ENCODE results near the gene SIAH1.
"Not testable (repeated sequence)": the region's sequence is repeated elsewhere in the genome, so short reads cannot be mapped to it uniquely, and the experiment has no call there.

Gene SIAH1

DNA sequence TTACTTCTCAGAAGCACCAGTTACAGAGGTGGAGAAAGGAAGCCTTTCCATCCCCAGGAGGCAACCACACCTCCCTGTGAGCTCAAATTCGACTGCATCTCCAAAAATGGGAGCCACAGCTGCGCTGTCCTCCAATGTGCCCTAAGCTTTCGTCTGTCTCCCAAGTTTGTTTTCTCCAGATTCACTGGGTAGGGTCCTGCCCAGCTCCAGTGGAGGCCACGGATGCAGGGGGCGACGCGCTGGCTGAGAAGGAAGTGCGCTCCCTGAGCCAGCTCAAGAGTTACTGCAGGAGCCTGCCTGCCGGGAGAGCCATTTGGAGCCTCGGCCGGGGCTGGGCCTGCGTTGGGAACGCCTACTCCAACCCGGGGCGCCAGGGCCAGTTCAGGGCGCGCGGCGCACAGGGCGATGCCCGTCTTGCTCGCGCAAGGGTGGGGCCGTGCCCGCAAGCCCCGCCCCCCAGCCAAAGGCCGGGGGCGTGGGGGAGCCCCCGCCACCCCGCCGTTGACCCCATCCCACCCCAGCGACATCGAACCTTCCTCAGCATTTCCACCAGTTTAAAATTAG is 19.5 kb downstream of the SIAH1 start:
- peak; percentile 95 to 96 for ATAC-seq

- no peak for ATAC-seq
These were observed 20.1 kb downstream of the SIAH1 start for GRCh38 chr16:48365025-48365600.

DNA sequence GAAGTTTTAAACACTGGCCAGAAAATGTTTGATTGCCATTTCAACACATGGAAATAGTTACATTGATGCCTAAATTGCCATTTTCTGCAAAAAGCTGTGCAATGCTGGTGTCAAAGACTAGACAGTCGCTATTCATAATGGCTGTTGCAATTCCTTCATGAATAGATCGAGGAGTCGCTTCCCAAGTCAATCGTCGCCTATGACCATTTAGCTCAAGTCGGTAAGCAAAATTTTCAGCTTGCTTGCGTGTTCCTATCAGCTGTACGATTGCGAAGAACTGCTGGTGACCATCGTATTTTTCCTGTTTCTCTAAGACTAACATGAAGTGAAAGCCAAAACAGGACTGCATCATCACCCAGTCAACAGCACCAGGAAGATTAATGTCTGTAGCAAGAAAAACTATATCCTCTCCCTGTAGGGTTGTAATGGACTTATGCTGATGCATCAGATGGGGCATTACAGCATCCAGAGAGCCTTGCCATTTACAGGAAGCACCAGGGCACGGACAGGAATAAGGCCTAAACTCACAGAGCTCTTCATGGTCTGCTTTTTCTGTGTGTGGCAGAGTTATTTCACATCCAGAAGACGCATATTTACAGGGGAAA is 23.6 kb downstream of the SIAH1 start:
- no peak for ATAC-seq

- ATAC-seq, result no peak
These were observed 24.2 kb downstream of the SIAH1 start for GRCh38 chr16:48361012-48361411.

DNA sequence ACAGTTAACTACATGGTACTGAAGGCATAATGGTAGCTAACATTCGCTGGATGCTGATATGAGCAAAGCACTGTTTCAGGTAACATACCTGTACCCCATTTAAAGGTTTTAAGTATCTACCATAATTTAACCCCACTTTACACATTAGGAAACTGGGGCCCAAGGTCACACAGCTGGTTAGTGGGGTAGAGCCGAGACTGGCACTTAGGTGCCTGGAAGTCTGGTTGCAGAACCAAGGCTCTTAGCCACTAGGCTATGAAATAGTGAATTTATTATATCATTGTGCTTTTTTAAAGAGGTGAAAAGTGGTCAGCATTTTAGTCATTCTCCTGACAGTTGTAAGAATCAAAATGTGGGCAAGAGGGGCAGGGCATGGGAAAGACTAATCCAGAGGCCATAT is 25.2 kb downstream of the SIAH1 start:
- no peak for ATAC-seq

DNA sequence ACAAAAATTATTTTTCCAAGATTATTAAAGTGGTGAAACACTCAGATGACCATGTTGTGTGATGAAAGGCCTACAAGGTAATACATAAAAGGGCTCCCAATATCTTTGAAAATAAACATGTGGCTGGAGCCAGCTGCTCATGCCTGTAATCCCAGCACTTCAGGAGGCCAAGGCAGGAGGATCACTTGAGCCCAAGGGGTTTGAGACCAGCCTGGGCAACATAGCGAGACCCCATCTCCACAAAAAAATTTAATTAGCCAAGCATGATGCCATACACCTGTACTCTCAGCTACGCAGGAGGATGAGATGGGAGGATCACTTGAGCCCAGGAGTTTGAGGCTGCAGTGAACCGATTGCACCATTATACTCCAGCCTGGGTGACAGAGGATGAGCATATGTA is 26.8 kb downstream of the SIAH1 start:
- no peak for ATAC-seq

DNA sequence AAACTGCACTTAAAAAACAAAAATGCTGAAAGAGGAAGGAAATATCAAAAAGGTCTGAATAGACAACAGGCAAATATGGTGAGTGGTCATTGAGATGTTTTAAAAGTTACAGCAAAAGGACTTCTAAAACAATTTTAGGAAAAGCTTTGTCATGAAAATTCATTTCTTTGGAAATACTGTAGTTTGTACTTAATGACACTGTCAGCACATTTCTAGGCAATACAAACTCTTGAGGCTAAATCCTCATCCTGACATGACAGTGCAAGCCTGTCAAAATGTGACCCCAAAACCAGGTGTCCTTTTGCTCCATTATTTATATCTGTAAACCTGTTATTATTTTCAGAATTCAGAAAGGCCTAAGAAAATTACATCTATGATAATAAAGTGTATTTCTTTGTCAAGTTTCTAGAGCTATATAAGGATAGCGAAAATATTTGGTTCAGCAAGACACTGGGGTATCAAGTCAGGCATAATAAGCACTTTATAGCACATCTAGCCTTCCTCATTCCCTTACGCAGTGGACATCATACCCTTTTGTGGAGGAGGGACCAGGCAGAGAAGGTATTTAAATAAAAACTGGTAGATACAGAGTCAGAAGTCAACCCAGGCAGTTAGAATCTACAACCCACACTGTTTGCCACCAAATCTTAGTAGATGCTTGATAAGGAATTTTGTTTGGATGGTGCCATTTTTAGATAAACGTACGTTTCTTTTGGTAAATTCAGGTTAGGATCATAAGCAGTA is 28.4 kb downstream of the SIAH1 start:
- no peak for ATAC-seq

GRCh38 chr16:48354877-48355855 is 30.0 kb downstream of the SIAH1 start:
- ATAC-seq, result no peak

DNA sequence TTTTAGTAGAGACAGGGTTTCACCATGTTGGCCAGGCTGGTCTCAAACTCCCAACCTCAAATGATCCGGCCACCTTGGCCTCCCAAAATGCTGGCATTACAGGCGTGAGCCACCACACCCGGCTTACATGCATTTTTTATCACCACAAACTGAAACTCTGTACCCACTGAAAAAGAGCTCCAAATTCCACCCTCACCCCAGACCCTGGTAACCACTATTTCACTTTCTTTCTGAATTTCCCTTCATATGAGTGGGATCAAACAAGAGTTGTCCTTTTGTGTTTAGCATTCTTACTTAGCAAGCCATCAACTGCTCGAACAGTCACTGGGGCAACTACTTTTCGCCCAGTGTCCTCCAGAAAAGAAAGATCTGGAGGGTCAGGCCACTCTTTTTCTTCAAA is 30.8 kb downstream of the SIAH1 start:
- not testable (repeated sequence) for ATAC-seq

GRCh38 chr16:48353565-48354163 is 31.5 kb downstream of the SIAH1 start:
- ATAC-seq, result peak; percentile 83 to 88

DNA sequence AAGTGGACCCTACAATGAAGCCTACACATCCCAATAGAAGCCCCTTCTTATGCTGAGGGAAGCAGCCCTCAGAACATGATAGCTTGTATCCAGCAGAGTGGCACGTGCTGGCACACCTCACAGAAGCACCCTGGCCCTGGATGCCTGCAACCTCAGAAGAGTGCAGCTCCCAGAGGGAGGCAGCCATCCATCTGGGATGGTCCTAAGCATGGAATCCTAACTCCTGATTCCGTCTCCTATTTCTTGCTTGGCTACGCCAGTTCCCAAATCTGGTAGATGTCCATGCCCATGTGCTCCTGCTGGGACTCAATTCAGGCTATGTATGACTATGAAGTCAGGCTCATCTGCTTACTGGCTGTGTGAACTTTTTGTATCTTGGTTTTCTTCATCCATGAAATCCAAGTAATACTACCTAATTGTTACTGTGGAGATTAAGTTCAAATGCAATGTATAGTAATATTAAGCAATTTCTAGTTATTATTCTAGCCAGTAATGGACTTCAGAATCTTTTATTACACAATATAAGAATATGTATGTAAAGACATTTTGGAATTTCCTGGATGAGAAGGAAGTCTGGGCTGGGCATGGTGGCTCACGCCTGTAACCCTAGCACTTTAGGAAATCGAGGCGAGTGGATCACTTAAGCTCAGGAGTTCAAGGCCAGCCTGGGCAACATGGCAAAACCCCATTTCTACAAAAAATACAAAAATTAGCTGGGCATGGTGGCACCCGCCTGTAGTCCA is 32.4 kb downstream of the SIAH1 start:
- ATAC-seq, result no peak

- peak; percentile 39 to 57 for ATAC-seq
These were observed 34.5 kb downstream of the SIAH1 start for GRCh38 chr16:48350736-48351135.

DNA sequence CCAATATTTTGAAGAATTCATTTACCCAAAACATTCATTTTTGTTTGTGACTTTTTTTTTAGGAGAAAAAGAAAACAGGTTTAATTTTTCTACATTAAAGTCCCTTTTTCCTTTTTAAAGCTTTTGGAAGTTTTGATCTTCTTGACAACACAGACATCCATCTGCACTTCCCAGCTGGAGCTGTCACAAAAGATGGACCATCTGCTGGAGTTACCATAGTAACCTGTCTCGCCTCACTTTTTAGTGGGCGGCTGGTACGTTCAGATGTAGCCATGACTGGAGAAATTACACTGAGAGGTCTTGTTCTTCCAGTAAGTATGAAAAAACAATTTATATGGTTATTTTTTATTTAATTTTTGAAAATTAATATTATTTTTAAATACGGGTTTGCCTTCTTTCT is 37.2 kb downstream of the SIAH1 start:
- ATAC-seq, result no peak

- no peak for ATAC-seq
These were observed 37.9 kb downstream of the SIAH1 start for GRCh38 chr16:48347191-48347865.

DNA sequence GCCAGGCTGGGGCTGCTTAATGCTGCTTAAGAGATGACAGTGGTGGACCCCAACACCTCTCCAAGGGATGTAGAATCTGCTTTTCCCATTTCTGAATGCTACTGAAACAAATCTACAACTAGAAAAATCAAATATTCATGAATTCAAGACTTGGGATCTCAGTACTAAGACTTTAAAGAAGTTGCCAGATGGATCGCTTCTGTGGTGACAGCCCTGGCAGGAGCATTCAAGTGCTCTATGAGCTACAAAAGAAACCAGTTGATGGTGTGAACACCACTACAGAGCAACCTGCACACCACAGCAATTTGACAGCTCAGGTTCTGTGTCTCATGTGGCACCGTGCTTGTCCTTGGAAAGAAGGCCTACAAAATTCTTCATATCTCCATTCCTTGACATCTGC is 42.6 kb downstream of the SIAH1 start:
- no peak for ATAC-seq

DNA sequence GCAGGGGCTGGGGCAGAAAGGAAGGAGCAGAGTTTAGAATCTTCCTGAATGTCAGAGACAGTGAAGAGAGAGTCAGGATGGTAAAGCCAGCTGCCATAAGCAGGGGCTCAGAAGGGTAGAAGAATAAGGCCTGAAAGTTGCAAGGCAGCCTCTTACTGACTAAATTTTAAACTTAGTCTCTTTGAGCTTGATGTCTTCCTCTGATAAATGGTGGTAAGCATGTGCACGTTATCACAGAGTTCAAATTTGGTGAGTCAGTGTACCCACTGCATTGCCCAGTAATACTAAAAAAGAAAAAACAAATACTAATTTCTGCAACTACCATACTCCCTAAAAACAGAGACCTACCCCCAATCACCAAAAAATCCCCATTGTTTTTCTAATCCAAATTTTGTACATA is 45.2 kb downstream of the SIAH1 start:
- ATAC-seq, result peak; percentile 41 to 46

DNA sequence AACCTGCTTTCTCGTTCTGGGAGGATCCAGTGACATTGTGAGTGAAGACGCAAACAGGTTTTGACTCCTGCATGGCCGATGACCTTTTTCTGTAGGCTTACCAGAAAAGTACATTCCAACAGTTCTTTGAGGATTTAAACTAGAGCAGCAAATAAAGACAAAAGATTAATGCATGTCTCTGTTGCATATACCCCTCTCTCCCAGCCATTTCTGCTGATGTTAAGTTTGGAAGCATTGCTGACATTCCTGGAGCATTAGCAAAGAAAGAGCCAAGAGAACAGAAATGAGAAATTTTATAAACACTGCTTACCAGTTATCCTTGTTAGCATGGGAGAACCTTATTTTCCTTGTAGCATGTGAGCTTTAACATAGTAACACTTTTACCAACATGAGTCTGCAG is 49.3 kb downstream of the SIAH1 start:
- no peak for ATAC-seq

DNA sequence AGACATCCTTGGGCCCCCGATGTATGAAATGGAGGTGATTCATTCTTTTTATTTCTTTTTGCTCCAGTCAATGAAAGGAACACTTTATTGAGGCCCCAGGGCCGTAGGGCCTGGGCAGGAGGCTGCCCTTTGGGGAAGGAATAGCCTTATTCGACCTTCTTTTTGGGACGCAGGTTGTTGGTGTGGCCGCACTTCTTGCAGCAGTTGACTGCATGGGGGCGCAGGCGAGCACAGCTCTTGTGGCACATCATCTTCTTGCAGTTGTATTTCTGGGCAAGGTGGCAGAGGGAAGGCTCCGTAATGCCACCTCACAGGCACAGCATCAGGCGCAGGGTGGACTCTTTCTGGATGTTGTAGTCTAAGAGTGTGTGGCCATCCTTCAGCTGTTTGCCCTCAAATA is 50.9 kb downstream of the SIAH1 start:
- no peak for ATAC-seq

DNA sequence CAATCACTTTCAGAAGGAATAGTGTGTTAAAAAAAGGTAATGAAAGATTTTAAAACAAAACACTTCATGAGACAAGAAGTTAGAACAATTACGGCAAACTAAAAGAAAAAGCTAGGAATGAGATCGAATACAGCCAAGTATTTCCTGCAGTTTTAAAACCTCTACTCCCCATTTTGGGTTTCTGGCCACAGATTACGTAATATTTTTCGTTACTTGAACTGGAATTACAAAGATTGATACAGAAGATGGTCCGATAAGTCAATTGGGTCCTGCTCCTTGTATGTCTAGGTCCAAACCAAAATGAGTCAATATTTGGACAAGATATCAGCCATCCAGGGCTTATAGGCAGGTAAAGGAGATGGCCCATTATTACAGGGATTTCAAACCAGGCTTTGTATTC is 52.2 kb downstream of the SIAH1 start:
- ATAC-seq, result no peak

GRCh38 chr16:48330841-48331192 is 54.4 kb downstream of the SIAH1 start:
- no peak for ATAC-seq

DNA sequence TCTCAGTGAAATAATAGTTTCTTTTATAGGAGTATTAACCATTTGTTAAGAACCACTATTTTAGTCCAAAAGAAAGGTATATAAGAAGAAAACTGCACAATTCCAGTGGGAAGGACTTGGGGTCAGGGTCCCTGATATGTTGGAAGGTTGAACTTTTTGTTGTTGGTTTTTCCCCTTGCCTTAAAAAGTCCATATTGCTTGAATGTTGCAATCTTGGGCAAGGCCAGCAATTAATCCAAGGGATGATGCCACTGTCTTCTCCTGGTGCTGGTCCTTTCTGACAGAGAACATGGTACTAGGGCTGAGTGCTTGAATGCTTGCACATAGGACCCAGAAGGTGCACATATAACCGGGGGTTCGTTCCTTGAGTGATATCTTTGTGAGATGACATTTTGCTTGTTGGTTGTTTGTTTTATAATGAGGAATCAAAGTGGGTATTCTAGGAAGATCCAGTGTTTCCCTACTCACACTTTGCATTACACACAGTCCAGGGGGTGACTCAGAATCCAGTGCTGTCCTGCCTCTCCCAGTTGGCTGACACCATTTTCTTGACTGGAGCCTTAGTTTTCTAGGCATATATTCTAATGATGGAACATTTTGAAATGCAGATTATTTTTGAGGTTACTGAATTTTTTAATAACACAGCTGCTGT is 54.9 kb downstream of the SIAH1 start:
- ATAC-seq, result no peak

All from activated CD4-positive, CD25-positive, alpha-beta regulatory T cell treated with anti-CD3 and anti-CD28 coated beads, Interleukin-2, amount 50 U/mL, for 24 hours (primary cell).